HepG2 (cell line): ENCODE data around the gene EXOC7. TPM values are rescaled to one million over a fixed set of nuclear protein-coding genes. Genes with fewer than 3 reads are reported as not detected.

ENCODE experiments used
- ATAC-seq: fragments of 200-7000 bp; cut with Tn5 transposase; 3 replicates; pipeline ENCODE4 v1.9.1; 2020; ENCODE audit warnings: mild to moderate bottlenecking, moderate library complexity
- BruUV-seq: library from RNA; stranded (reverse); fragments of 400-500 nt; replicated peaks from 2 replicates; lab custom pipeline; 2021; lab: Mats Ljungman, UMichigan
- CTCF ChIA-PET: fragments of 300-600 bp; formaldehyde crosslinking; extraction: SDS; loops from one replicate; lab custom pipeline; 2021; ENCODE audit warnings: low total read pairs, inconsistent platforms, low intra/inter-chr PET ratio; lab: Yijun Ruan, JAX
- POLR2A ChIA-PET: fragments of 350-600 bp; sonication (Branson Sonifier 250); formaldehyde crosslinking; loops from one replicate; lab custom pipeline; 2020; ENCODE audit warnings: antibody characterized with exemption, inconsistent platforms; lab: Yijun Ruan, JAX
- DNase-seq: peaks from one replicate; pipeline ENCODE4 v3.0.0-alpha.2; 2015; ENCODE audit warnings: low spot score
- FAIRE-seq: peaks from 3 replicates; lab custom pipeline; 2011; peaks lifted over from hg19 to GRCh38; lab: Jason Lieb, UNC
- H2AFZ ChIP-seq: one replicate; pipeline ENCODE4 v1.6.1; 2011; ENCODE audit warnings: low read length, inconsistent platforms
- H3K27ac ChIP-seq: fragments of 300-600 bp; 3 replicates; pipeline ENCODE4 v1.8.0; 2011; ENCODE audit warnings: mixed run types, mild to moderate bottlenecking, mixed read lengths, low read length, inconsistent platforms; ENCODE audit not compliant: insufficient read depth; ENCODE audit errors: extremely low read length
- H3K27me3 ChIP-seq, 2 experiments: fragments of 200-600 bp in 1 of 2; 2 replicates in 1 of 2; 3 replicates in 1 of 2; pipeline versions ENCODE4 v1.6.0 to v1.8.0; 2011; ENCODE audit warnings: low read length in 2 of 2, mild to moderate bottlenecking in 2 of 2, moderate library complexity in 2 of 2, inconsistent platforms in 1 of 2; ENCODE audit not compliant: insufficient read depth in 2 of 2, control insufficient read depth in 1 of 2
- H3K36me3 ChIP-seq, 2 experiments: fragments of 200-600 bp in 1 of 2; replicated peaks in 1 of 2; 2 replicates in 1 of 2; 3 replicates in 1 of 2; pipeline versions ENCODE4 v1.5.1 to v1.8.0; 2011; ENCODE audit warnings: low read length in 2 of 2, inconsistent platforms in 1 of 2; ENCODE audit not compliant: insufficient read depth in 2 of 2, control insufficient read depth in 1 of 2
- H3K4me1 ChIP-seq: 2 replicates; pipeline ENCODE4 v1.5.1; 2012; ENCODE audit warnings: low read length, inconsistent platforms; ENCODE audit not compliant: insufficient read depth
- H3K4me2 ChIP-seq: 2 replicates; pipeline ENCODE4 v1.6.0; 2011; ENCODE audit warnings: low read depth, low read length, inconsistent platforms
- H3K4me3 ChIP-seq, 3 experiments: fragments of 200-600 bp in 1 of 3; sonication (generic), shearing (Covaris generic) in 1 of 3; replicated peaks in 1 of 3; 2 replicates each; pipeline ENCODE4 v1.5.1; 2011 to 2016; ENCODE audit warnings: low read length in 3 of 3, inconsistent platforms in 2 of 3, low read depth in 2 of 3, mild to moderate bottlenecking in 2 of 3, control low read depth in 1 of 3, mixed read lengths in 1 of 3; ENCODE audit not compliant: insufficient read depth in 1 of 3
- H3K79me2 ChIP-seq: one replicate; pipeline ENCODE4 v1.6.1; 2011; ENCODE audit warnings: low read length, inconsistent platforms; ENCODE audit not compliant: insufficient read depth
- H3K9ac ChIP-seq: 2 replicates; pipeline ENCODE4 v1.6.0; 2011; ENCODE audit warnings: mild to moderate bottlenecking, low read depth, low read length, inconsistent platforms; ENCODE audit not compliant: insufficient read depth
- H3K9me3 ChIP-seq: 2 replicates; pipeline ENCODE4 v1.5.1; 2012; ENCODE audit warnings: mild to moderate bottlenecking, low read length
- H4K20me1 ChIP-seq: 2 replicates; pipeline ENCODE4 v1.6.0; 2011; ENCODE audit warnings: inconsistent platforms, mild to moderate bottlenecking, low read length, moderate library complexity; ENCODE audit not compliant: insufficient read depth
- E2F5 ChIP-seq: sonication (generic); formaldehyde crosslinking; conservative IDR thresholded peaks from 2 replicates; pipeline ENCODE4 v1.4.0; 2020; ENCODE audit warnings: missing genetic modification reagents
- EED ChIP-seq: sonication (generic); formaldehyde crosslinking; IDR thresholded peaks from 2 replicates; pipeline ENCODE4 v1.5.0; 2020; ENCODE audit warnings: mild to moderate bottlenecking, missing genetic modification reagents
- HDAC2 ChIP-seq: sonication (generic); formaldehyde crosslinking; IDR thresholded peaks from 2 replicates; pipeline ENCODE4 v1.4.0; 2020; ENCODE audit warnings: missing genetic modification reagents
- HNRNPLL ChIP-seq: fragments of 200-400 bp; formaldehyde crosslinking; IDR thresholded peaks from 2 replicates; pipeline ENCODE4 v1.6.1; 2017; ENCODE audit warnings: mild to moderate bottlenecking, low read depth, low read length; ENCODE audit not compliant: poor library complexity, severe bottlenecking
- NFIC ChIP-seq: IDR thresholded peaks from 2 replicates; pipeline ENCODE4 v1.6.1; 2012; ENCODE audit warnings: mild to moderate bottlenecking, low read length, inconsistent platforms
- REL ChIP-seq: sonication (generic); formaldehyde crosslinking; conservative IDR thresholded peaks from 2 replicates; pipeline ENCODE4 v1.8.0; 2022; ENCODE audit warnings: mild to moderate bottlenecking, missing genetic modification reagents, moderate library complexity
- REXO4 ChIP-seq: sonication (generic); formaldehyde crosslinking; IDR thresholded peaks from 2 replicates; pipeline ENCODE4 v1.8.0; 2022; ENCODE audit warnings: missing genetic modification reagents, mild to moderate bottlenecking, borderline replicate concordance
- TFAP4 ChIP-seq: sonication (generic); IDR thresholded peaks from 2 replicates; pipeline ENCODE4 v1.6.1; 2016; ENCODE audit warnings: low read depth, borderline replicate concordance
- ZBTB40 ChIP-seq, 2 experiments: fragments of 450-650 bp in 1 of 2; sonication (generic) in 1 of 2; formaldehyde crosslinking in 1 of 2; IDR thresholded peaks; 2 replicates each; pipeline versions ENCODE4 v1.6.1 to v1.8.0; 2016 to 2022; ENCODE audit warnings: antibody characterized with exemption in 1 of 2, mild to moderate bottlenecking in 1 of 2, missing genetic modification reagents in 1 of 2
- ZC3H4 ChIP-seq: sonication (generic); formaldehyde crosslinking; IDR thresholded peaks from 2 replicates; pipeline ENCODE4 v1.4.0; 2020; ENCODE audit warnings: missing genetic modification reagents, borderline replicate concordance
- ZMYM2 ChIP-seq: sonication (generic); formaldehyde crosslinking; IDR thresholded peaks from 2 replicates; pipeline ENCODE4 v1.8.0; 2022; ENCODE audit warnings: mild to moderate bottlenecking, missing genetic modification reagents
- ZSCAN9 ChIP-seq: IDR thresholded peaks from 2 replicates; pipeline ENCODE4 v1.6.1; 2016; ENCODE audit warnings: borderline replicate concordance
- WGBS: methylation state at CpG from one replicate; pipeline ENCODE4 v1.1.6; 2017; ENCODE audit warnings: low lambda C conversion rate; 5-methylcytosine and 5-hydroxymethylcytosine counted together
- in situ Hi-C: cut with HindIII; loops from 2 replicates; pipeline ENCODE4 v1.10.0; 2017; ENCODE audit warnings: low pct_unique_long_range_greater_than_20kb; ENCODE audit not compliant: extremely low pct_ligation_motif_present
- intact Hi-C: fragments of 100-400 bp; cut with micrococcal nuclease; formaldehyde crosslinking; loops from one replicate; pipeline ENCODE4 v1.10.0; 2022; ENCODE audit not compliant: unreplicated experiment
- polyA plus RNA-seq, 8 experiments: library from polyadenylated mRNA; depleted of rRNA in 3 of 8; stranded (reverse) in 7 of 8; unstranded in 1 of 8; fragments of >200 nt; fragmentation: Illumina TruSeq in 4 of 8; extraction: Trizol in 4 of 8; gene quantifications; 2 replicates each; pipeline versions ENCODE4 v1.2.1 to v1.2.3, GENCODE V29; 2011 to 2016; ENCODE audit warnings: low read depth in 4 of 8, missing spikeins in 1 of 8, mixed read lengths in 1 of 8; ENCODE audit not compliant: insufficient read depth in 1 of 8
- total RNA-seq, 5 experiments: library from RNA; depleted of rRNA; stranded (reverse); fragments of >200 nt; fragmentation: Illumina TruSeq; extraction: Trizol; gene quantifications; 2 replicates each; pipeline ENCODE4 v1.2.3, GENCODE V29; 2016; ENCODE audit warnings: low read depth in 1 of 5

EXOC7 gene
- total and polyA plus RNA-seq, 2 of the 13 experiments (the other 11 are each of a cell fraction or from before 2014, with no cell fraction given), result 86.9 to 116 TPM

- ChIA-PET CTCF (no interaction called here), POLR2A (interaction anchor here (0.6 to 2.9 kb wide), 8 partner anchors 8 to 136 kb away, joined by 3 to 11 read pairs (median 5); partner anchors contain the start of gene FOXJ1)
- intact Hi-C loops (no loop called here), in situ Hi-C loops (no loop called here)
- H3K79me2 ChIP-seq, result no peaks in the 10 kb centered on the region
- H3K9me3 ChIP-seq, result no peaks in the 10 kb centered on the region
- BruUV-seq, result no TSS peak
- no peaks in the 10 kb centered on the region; a peak in 2 of 5 replicates for H3K27me3 ChIP-seq
- FAIRE-seq (no peak), ATAC-seq (peak; percentile 36), DNase-seq (peak; percentile 71)
- H3K4me3 ChIP-seq, result peak overlapping the region; percentile 7 to 68 (median 34); a peak in 5 of 6 replicates
- WGBS, result 7% methylated on average over 13 of the region's 21 CpGs
- H3K9ac ChIP-seq, result peak overlapping the region; percentile 30
- H3K4me2 ChIP-seq, result peak overlapping the region; percentile 86
- H3K36me3 ChIP-seq, result no peaks in the 10 kb centered on the region
- H2AFZ ChIP-seq, result no peak overlapping the region
- H4K20me1 ChIP-seq, result no peaks in the 10 kb centered on the region
- no peak overlapping the region for H3K27ac ChIP-seq
- H3K4me1 ChIP-seq, result peaks cover 69% of the 10 kb centered on the region
- TF ChIP-seq ZBTB40 (IDR thresholded peaks at IDR 0.05) (no peak), ZBTB40 (CRISPR knock-in tag; IDR thresholded peaks at IDR 0.05) (no peak), REL (CRISPR knock-in tag) (no peak), TFAP4 (no peak), ZMYM2 (CRISPR knock-in tag) (no peak), HNRNPLL (no peak), ZSCAN9 (CRISPR knock-in tag) (no peak), NFIC (no peak), ZC3H4 (no peak), REXO4 (CRISPR knock-in tag) (no peak), HDAC2 (0 out of 2 replicates have a peak, but pooled peaks have one; percentile 29), E2F5 (CRISPR knock-in tag) (no peak), EED (no peak)
These were observed 28.3 kb upstream of the EXOC7 start for GRCh38 chr17:76131692-76132573.
